H9 (cell line): ENCODE results near the gene CDC45. TPM values are rescaled to one million over a fixed set of nuclear protein-coding genes. Genes with fewer than 3 reads are reported as not detected.

ENCODE experiments used
- DNase-seq: peaks from one replicate; pipeline ENCODE4 v3.0.0-alpha.2; 2017
- H2AFZ ChIP-seq: one replicate; pipeline ENCODE4 v1.6.1; 2013; ENCODE audit warnings: mild to moderate bottlenecking, low read length, control low read depth, moderate library complexity
- H2AK5ac ChIP-seq: 2 replicates; pipeline ENCODE4 v1.6.1; 2013; ENCODE audit warnings: low read length, control low read depth, mixed read lengths; ENCODE audit not compliant: insufficient read length
- H2BK120ac ChIP-seq: one replicate; pipeline ENCODE4 v1.6.1; 2013; ENCODE audit warnings: low read depth, mild to moderate bottlenecking, low read length, control low read depth, inconsistent platforms; ENCODE audit not compliant: poor library complexity, severe bottlenecking
- H2BK12ac ChIP-seq: 2 replicates; pipeline ENCODE4 v1.6.1; 2013; ENCODE audit warnings: low read length, control low read depth, mixed read lengths, low read depth; ENCODE audit not compliant: insufficient read length
- H2BK15ac ChIP-seq: 2 replicates; pipeline ENCODE4 v1.6.1; 2013; ENCODE audit warnings: low read depth, low read length, control low read depth
- H2BK20ac ChIP-seq: one replicate; pipeline ENCODE4 v1.6.1; 2013; ENCODE audit warnings: low read depth, mild to moderate bottlenecking, low read length, control low read depth, inconsistent platforms; ENCODE audit not compliant: poor library complexity, severe bottlenecking
- H2BK5ac ChIP-seq: 2 replicates; pipeline ENCODE4 v1.6.1; 2013; ENCODE audit warnings: low read length, control low read depth, mixed read lengths; ENCODE audit not compliant: insufficient read length
- H3K14ac ChIP-seq: 2 replicates; pipeline ENCODE4 v1.6.1; 2013; ENCODE audit warnings: low read length, control low read depth; ENCODE audit not compliant: insufficient read depth
- H3K18ac ChIP-seq: 2 replicates; pipeline ENCODE4 v1.6.1; 2013; ENCODE audit warnings: low read depth, mild to moderate bottlenecking, mixed read lengths, low read length, control low read depth; ENCODE audit not compliant: insufficient read length
- H3K23ac ChIP-seq: 2 replicates; pipeline ENCODE4 v1.6.1; 2013; ENCODE audit warnings: low read length, control low read depth, mixed read lengths, low read depth; ENCODE audit not compliant: insufficient read length
- H3K23me2 ChIP-seq: 2 replicates; pipeline ENCODE4 v1.6.1; 2013; ENCODE audit warnings: low read depth, mild to moderate bottlenecking, mixed read lengths, low read length, control low read depth; ENCODE audit not compliant: insufficient read length, poor library complexity, severe bottlenecking
- H3K27ac ChIP-seq: 2 replicates; pipeline ENCODE4 v1.5.1; 2013; ENCODE audit warnings: low read length, control low read depth, mixed read lengths, low read depth; ENCODE audit not compliant: insufficient read length
- H3K27me3 ChIP-seq: 2 replicates; pipeline ENCODE4 v1.6.1; 2013; ENCODE audit warnings: low read length, control low read depth, inconsistent platforms; ENCODE audit not compliant: insufficient read depth
- H3K4ac ChIP-seq: 2 replicates; pipeline ENCODE4 v1.6.1; 2013; ENCODE audit warnings: low read depth, mild to moderate bottlenecking, control low read depth, inconsistent platforms, low read length, moderate library complexity
- H3K4me1 ChIP-seq: 2 replicates; pipeline ENCODE4 v1.6.1; 2013; ENCODE audit warnings: low read length, control low read depth, inconsistent platforms; ENCODE audit not compliant: insufficient read depth
- H3K4me2 ChIP-seq: 2 replicates; pipeline ENCODE4 v1.6.1; 2013; ENCODE audit warnings: low read length, control low read depth, mixed read lengths; ENCODE audit not compliant: insufficient read length, insufficient read depth
- H3K56ac ChIP-seq: 2 replicates; pipeline ENCODE4 v1.6.1; 2013; ENCODE audit warnings: low read depth, mild to moderate bottlenecking, mixed read lengths, low read length, control low read depth; ENCODE audit not compliant: insufficient read length
- H3K79me1 ChIP-seq: 2 replicates; pipeline ENCODE4 v1.6.1; 2013; ENCODE audit warnings: low read depth, mild to moderate bottlenecking, moderate library complexity, low read length, control low read depth, inconsistent platforms; ENCODE audit not compliant: insufficient read depth, poor library complexity, severe bottlenecking
- H3K79me2 ChIP-seq: 2 replicates; pipeline ENCODE4 v1.6.1; 2013; ENCODE audit warnings: low read length, control low read depth, inconsistent platforms; ENCODE audit not compliant: insufficient read depth
- H3K9ac ChIP-seq: 2 replicates; pipeline ENCODE4 v1.6.1; 2013; ENCODE audit warnings: low read length, control low read depth, mixed read lengths; ENCODE audit not compliant: insufficient read length; ENCODE audit errors: extremely low read depth
- H3K9me3 ChIP-seq: one replicate; pipeline ENCODE4 v1.6.1; 2013; ENCODE audit warnings: low read depth, low read length, inconsistent platforms; ENCODE audit not compliant: control insufficient read depth
- H3T11ph ChIP-seq: one replicate; pipeline ENCODE4 v1.6.1; 2013; ENCODE audit warnings: mild to moderate bottlenecking, low read length, control low read depth, inconsistent platforms
- H4K20me1 ChIP-seq: one replicate; pipeline ENCODE4 v1.6.1; 2013; ENCODE audit not compliant: control insufficient read depth, insufficient read length, insufficient read depth
- H4K5ac ChIP-seq: 2 replicates; pipeline ENCODE4 v1.6.1; 2013; ENCODE audit warnings: low read depth, mild to moderate bottlenecking, mixed read lengths, low read length, control low read depth; ENCODE audit not compliant: insufficient read length
- H4K8ac ChIP-seq: replicated peaks from 2 replicates; pipeline ENCODE4 v1.6.1; 2013; ENCODE audit warnings: low read length, control low read depth, mixed read lengths, low read depth; ENCODE audit not compliant: insufficient read length
- H4K91ac ChIP-seq: 2 replicates; pipeline ENCODE4 v1.6.1; 2013; ENCODE audit warnings: low read depth, mild to moderate bottlenecking, moderate library complexity, mixed read lengths, low read length, control low read depth; ENCODE audit not compliant: insufficient read length
- H3K27ac Mint-ChIP-seq, 3 experiments: 2 replicates in 2 of 3; 3 replicates in 1 of 3; pipeline ENCODE4 v1.8.0; 2020 to 2021; ENCODE audit warnings: mixed read lengths in 3 of 3, mild to moderate bottlenecking in 1 of 3, moderate library complexity in 1 of 3
- H3K27me3 Mint-ChIP-seq: 2 replicates; pipeline ENCODE4 v1.8.0; 2021; ENCODE audit warnings: low read depth, mild to moderate bottlenecking, moderate library complexity, mixed read lengths
- H3K36me3 Mint-ChIP-seq, 3 experiments: 2 replicates in 2 of 3; 3 replicates in 1 of 3; pipeline ENCODE4 v1.8.0; 2020 to 2021; ENCODE audit warnings: low read depth in 3 of 3, mixed read lengths in 3 of 3; ENCODE audit not compliant: insufficient read depth in 1 of 3
- H3K4me1 Mint-ChIP-seq, 2 experiments: 2 replicates each; pipeline ENCODE4 v1.8.0; 2020; ENCODE audit warnings: mixed read lengths in 2 of 2
- H3K4me3 Mint-ChIP-seq, 2 experiments: 2 replicates in 1 of 2; 3 replicates in 1 of 2; pipeline ENCODE4 v1.8.0; 2020 to 2021; ENCODE audit warnings: mild to moderate bottlenecking in 2 of 2, mixed read lengths in 2 of 2, moderate library complexity in 1 of 2
- H3K9me3 Mint-ChIP-seq, 2 experiments: 2 replicates in 1 of 2; 3 replicates in 1 of 2; pipeline ENCODE4 v1.8.0; 2020; ENCODE audit warnings: mild to moderate bottlenecking in 2 of 2, mixed read lengths in 2 of 2, moderate library complexity in 1 of 2
- WGBS: extraction: QIAGEN DNeasy Blood & Tissue Kit; methylation state at CpG from one replicate; pipeline ENCODE4 v1.1.7; 2013; ENCODE audit warnings: missing lambda C conversion rate, low lambda C conversion rate, mixed read lengths; ENCODE audit not compliant: insufficient read length; ENCODE audit errors: extremely low coverage; 5-methylcytosine and 5-hydroxymethylcytosine counted together
- total RNA-seq: library from RNA; stranded (reverse); gene quantifications from 2 replicates; pipeline ENCODE4 v1.2.1, GENCODE V29; 2021
- TF ChIP-seq, protein P1 (sequence below): fragments of 200-600 bp; sonication (generic); conservative IDR thresholded peaks from 3 replicates; pipeline ENCODE4 v1.8.0; 2021; ENCODE audit warnings: antibody characterized with exemption, mild to moderate bottlenecking

Gene CDC45
- total RNA-seq, 1 experiment from 2014 or later = 35.7 TPM

DNA sequence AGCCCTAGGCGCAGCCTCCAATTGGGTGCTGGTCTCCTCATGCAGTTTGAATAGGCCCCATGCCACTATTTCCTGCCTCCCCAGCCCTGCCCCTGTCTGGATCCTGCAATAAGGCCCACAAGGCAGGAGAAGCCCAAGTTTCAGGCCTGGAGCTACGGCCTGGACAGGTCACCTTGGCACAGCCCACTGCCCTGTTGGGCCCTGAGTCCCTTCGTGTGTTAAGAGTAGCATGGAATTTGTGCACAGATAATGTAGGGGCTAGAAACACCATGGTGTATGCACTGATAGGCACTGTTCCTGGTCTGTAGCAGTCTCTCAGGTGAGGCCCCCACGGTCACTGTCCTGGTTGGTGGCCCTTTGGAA lies 20.1 kb downstream of the CDC45 start:
- H3K79me2 ChIP-seq = no peaks in the 10 kb centered on the region
- no peak overlapping the region for H3K4me2 ChIP-seq
- H3K4ac ChIP-seq = no peak overlapping the region
- TF ChIP-seq, protein P1, sequence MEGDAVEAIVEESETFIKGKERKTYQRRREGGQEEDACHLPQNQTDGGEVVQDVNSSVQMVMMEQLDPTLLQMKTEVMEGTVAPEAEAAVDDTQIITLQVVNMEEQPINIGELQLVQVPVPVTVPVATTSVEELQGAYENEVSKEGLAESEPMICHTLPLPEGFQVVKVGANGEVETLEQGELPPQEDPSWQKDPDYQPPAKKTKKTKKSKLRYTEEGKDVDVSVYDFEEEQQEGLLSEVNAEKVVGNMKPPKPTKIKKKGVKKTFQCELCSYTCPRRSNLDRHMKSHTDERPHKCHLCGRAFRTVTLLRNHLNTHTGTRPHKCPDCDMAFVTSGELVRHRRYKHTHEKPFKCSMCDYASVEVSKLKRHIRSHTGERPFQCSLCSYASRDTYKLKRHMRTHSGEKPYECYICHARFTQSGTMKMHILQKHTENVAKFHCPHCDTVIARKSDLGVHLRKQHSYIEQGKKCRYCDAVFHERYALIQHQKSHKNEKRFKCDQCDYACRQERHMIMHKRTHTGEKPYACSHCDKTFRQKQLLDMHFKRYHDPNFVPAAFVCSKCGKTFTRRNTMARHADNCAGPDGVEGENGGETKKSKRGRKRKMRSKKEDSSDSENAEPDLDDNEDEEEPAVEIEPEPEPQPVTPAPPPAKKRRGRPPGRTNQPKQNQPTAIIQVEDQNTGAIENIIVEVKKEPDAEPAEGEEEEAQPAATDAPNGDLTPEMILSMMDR = no peak
- H3K56ac ChIP-seq = no peak overlapping the region
- no peak overlapping the region for H4K91ac ChIP-seq
- no peaks in the 10 kb centered on the region; the same call in 1 of the 2 replicates for H3K4me1 ChIP-seq
- H2BK15ac ChIP-seq = no peak overlapping the region
- H3K9me3 ChIP-seq = no peaks in the 10 kb centered on the region
- H2BK20ac ChIP-seq = no peak overlapping the region
- no peaks in the 10 kb centered on the region for H3K27me3 Mint-ChIP-seq
- no peaks in the 10 kb centered on the region for H3K79me1 ChIP-seq
- H4K8ac ChIP-seq = no peak overlapping the region
- H2AK5ac ChIP-seq = no peak overlapping the region
- no peak for DNase-seq
- no peaks in the 10 kb centered on the region for H3K27me3 ChIP-seq
- H3K27ac Mint-ChIP-seq = no peak overlapping the region
- H3K4me3 Mint-ChIP-seq = no peak overlapping the region
- no peak overlapping the region for H3K9ac ChIP-seq
- H3K27ac ChIP-seq = no peak overlapping the region
- H3K18ac ChIP-seq = no peak overlapping the region
- peaks cover 4 to 53% (median 22%) of the 10 kb centered on the region in 3 experiments for H3K36me3 Mint-ChIP-seq
- H4K5ac ChIP-seq = no peak overlapping the region
- WGBS = no CpG with 5 or more reads among the region's 4 CpGs
- H4K20me1 ChIP-seq = no peaks in the 10 kb centered on the region
- no peak overlapping the region for H3T11ph ChIP-seq
- no peaks in the 10 kb centered on the region for H3K9me3 Mint-ChIP-seq
- H2BK120ac ChIP-seq = no peak overlapping the region
- no peak overlapping the region for H2BK12ac ChIP-seq
- no peak overlapping the region for H2BK5ac ChIP-seq
- no peak overlapping the region for H2AFZ ChIP-seq
- peaks cover 9% of the 10 kb centered on the region in 2 experiments for H3K4me1 Mint-ChIP-seq
- no peak overlapping the region for H3K23ac ChIP-seq
- H3K14ac ChIP-seq = no peak overlapping the region
- no peaks in the 10 kb centered on the region for H3K23me2 ChIP-seq
